Calu3 (cell line): ENCODE results near the gene SSTR3. TPM values are rescaled to one million over a fixed set of nuclear protein-coding genes. Genes with fewer than 3 reads are reported as not detected.

Source experiments
- BruUV-seq: library from RNA; stranded (reverse); fragments of 400-500 nt; replicated peaks from 2 replicates; lab custom pipeline; 2021; lab: Mats Ljungman, UMichigan
- CTCF ChIA-PET: fragments of 300-600 bp; sonication (Branson Sonifier 250); formaldehyde crosslinking; loops from one replicate; lab custom pipeline; 2022; ENCODE audit warnings: antibody characterized with exemption; lab: Charles Lee
- DNase-seq: peaks from one replicate; pipeline ENCODE4 v3.0.0; 2022
- H3K27ac Mint-ChIP-seq: one replicate; pipeline ENCODE4 v1.8.0; 2022; ENCODE audit warnings: mixed read lengths; ENCODE audit not compliant: unreplicated experiment
- H3K27me3 Mint-ChIP-seq: one replicate; pipeline ENCODE4 v1.8.0; 2022; ENCODE audit warnings: mixed read lengths; ENCODE audit not compliant: unreplicated experiment
- H3K36me3 Mint-ChIP-seq: one replicate; pipeline ENCODE4 v1.8.0; 2022; ENCODE audit warnings: mild to moderate bottlenecking, moderate library complexity, mixed read lengths; ENCODE audit not compliant: insufficient read depth, unreplicated experiment
- H3K4me1 Mint-ChIP-seq: one replicate; pipeline ENCODE4 v1.8.0; 2022; ENCODE audit warnings: mild to moderate bottlenecking, low read depth, mixed read lengths; ENCODE audit not compliant: unreplicated experiment
- H3K4me3 Mint-ChIP-seq: one replicate; pipeline ENCODE4 v1.8.0; 2022; ENCODE audit warnings: mild to moderate bottlenecking, low read depth, moderate library complexity, mixed read lengths; ENCODE audit not compliant: unreplicated experiment
- H3K9me3 Mint-ChIP-seq: one replicate; pipeline ENCODE4 v1.8.0; 2022; ENCODE audit warnings: low read depth, mixed read lengths; ENCODE audit not compliant: unreplicated experiment
- intact Hi-C: fragments of 100-400 bp; cut with micrococcal nuclease; formaldehyde crosslinking; loops from one replicate; pipeline ENCODE4 v1.10.0; 2022; ENCODE audit not compliant: unreplicated experiment
- total RNA-seq: library from RNA; stranded (reverse); gene quantifications from 2 replicates; pipeline ENCODE4 v1.2.3, GENCODE V29; 2022
- TF ChIP-seq, protein P1 (sequence below): fragments of 200-600 bp; IDR thresholded peaks from one replicate; pipeline ENCODE4 v1.8.0; 2022; ENCODE audit warnings: antibody characterized with exemption; ENCODE audit not compliant: unreplicated experiment

The SSTR3 gene
- total RNA-seq, 1 experiment from 2014 or later = not detected

DNA sequence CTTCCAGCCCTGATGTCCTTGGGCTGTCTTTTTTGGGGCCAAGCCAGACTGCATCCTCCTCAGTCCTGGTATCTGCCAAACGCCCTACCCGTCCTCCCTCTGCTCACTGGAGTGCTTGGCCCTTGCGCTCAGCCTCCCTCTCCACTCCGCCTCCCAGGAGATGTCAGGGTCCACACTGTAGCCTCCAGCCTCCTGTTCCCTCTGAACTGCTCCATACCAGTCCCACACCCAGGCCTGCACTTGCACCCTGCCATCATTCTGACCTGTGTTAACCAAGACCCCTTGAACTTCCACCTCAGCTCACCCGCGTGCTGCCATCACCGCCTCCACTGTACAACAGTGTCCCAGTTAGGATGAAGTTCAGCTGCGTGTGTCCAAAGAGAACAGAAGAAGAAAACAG lies 56.3 kb downstream of the SSTR3 start:
- intact Hi-C loops = no loop called here
- Mint-ChIP-seq H3K4me3 (no peak overlapping the region), H3K36me3 (peaks cover 5% of the 10 kb centered on the region), H3K4me1 (peaks cover 8% of the 10 kb centered on the region), H3K27ac (no peak overlapping the region), H3K27me3 (peaks cover 67% of the 10 kb centered on the region), H3K9me3 (no peaks in the 10 kb centered on the region)
- CTCF ChIA-PET = interaction anchor here (1.0 kb wide), 1 partner anchor 44 kb away, joined by 3 read pairs; no protein-coding TSS in a partner anchor
- TF ChIP-seq, protein P1, sequence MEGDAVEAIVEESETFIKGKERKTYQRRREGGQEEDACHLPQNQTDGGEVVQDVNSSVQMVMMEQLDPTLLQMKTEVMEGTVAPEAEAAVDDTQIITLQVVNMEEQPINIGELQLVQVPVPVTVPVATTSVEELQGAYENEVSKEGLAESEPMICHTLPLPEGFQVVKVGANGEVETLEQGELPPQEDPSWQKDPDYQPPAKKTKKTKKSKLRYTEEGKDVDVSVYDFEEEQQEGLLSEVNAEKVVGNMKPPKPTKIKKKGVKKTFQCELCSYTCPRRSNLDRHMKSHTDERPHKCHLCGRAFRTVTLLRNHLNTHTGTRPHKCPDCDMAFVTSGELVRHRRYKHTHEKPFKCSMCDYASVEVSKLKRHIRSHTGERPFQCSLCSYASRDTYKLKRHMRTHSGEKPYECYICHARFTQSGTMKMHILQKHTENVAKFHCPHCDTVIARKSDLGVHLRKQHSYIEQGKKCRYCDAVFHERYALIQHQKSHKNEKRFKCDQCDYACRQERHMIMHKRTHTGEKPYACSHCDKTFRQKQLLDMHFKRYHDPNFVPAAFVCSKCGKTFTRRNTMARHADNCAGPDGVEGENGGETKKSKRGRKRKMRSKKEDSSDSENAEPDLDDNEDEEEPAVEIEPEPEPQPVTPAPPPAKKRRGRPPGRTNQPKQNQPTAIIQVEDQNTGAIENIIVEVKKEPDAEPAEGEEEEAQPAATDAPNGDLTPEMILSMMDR = no peak
- DNase-seq = no peak
- no TSS peak for BruUV-seq

DNA sequence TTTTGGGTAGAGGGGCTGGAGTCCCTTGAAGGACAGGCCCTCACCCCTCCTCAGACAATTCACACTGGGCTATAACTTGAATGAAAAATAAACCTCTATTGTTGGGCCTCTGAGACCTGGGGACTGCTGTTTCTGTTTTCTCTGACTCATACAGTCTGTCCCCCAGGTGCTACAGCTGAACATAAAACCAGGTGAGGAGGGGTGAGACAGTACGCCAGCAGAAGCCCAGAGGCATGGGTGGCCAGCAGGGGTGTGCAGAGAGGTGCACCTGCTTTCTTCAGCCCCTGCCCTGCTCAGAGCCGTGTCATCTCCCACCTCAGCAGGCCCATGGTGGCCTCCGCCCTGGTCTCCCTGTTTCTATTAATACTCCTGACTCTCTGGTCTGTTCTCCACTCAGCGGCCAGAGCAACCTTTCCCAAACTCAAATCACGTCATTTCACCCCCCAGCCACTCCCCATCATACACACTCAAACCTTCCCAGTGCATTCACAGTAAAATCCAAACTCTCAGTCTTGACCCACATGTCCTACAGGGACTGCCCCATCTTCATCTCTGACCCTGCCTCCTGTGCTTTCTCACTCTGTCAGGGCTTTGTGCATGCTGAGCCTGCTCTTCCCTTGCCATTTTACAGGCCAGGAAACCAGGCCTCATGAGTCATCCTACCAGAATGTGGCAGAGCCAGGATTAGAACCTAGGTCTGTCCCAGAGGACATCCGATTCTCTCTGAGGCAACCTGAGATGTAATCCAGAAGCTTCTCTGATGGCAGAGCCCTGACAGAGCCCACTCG lies 57.2 kb downstream of the SSTR3 start:
- DNase-seq = no peak
- intact Hi-C loops = no loop called here
- Mint-ChIP-seq H3K27me3 (peaks cover 67% of the 10 kb centered on the region), H3K9me3 (no peaks in the 10 kb centered on the region), H3K27ac (no peak overlapping the region), H3K4me3 (no peak overlapping the region), H3K36me3 (peaks cover 5% of the 10 kb centered on the region), H3K4me1 (peaks cover 8% of the 10 kb centered on the region)
- CTCF ChIA-PET = no interaction called here
- BruUV-seq = no TSS peak
- TF ChIP-seq, protein P1 = no peak

Other genes starting within 250 kb of the SSTR3 start
- 52.2 and 64.7 TPM in 2 replicates for gene TST, start 193.0 kb downstream of the SSTR3 start, total RNA-seq
- 60.8 and 73.0 TPM in 2 replicates for gene MPST, start 192.7 kb downstream of the SSTR3 start, total RNA-seq
- gene KCTD17, start 160.7 kb downstream of the SSTR3 start, total RNA-seq = 19.6 and 19.8 TPM in 2 replicates
- not detected in 2 replicates for gene TMPRSS6, start 102.8 kb downstream of the SSTR3 start, total RNA-seq
- not detected in 2 replicates for gene IL2RB, start 62.6 kb downstream of the SSTR3 start, total RNA-seq
- gene C1QTNF6, start 24.2 kb downstream of the SSTR3 start, total RNA-seq = 6.2 and 7.5 TPM in 2 replicates
- 21.0 and 24.0 TPM in 2 replicates for gene RAC2, start 31.8 kb upstream of the SSTR3 start, total RNA-seq
- 0.38 and 0.59 TPM in 2 replicates for gene CYTH4, start 70.0 kb upstream of the SSTR3 start, total RNA-seq
- 1.5 and 2.8 TPM in 2 replicates for gene ELFN2, start 215.0 kb upstream of the SSTR3 start, total RNA-seq